Kidney (tissue), 22 donors: ENCODE data around the gene NOD1. TPM values are rescaled to one million over a fixed set of nuclear protein-coding genes. Genes with fewer than 3 reads are reported as not detected.
"Not testable (repeated sequence)": the region's sequence is repeated elsewhere in the genome, so short reads cannot be mapped to it uniquely, and the experiment has no call there.

ENCODE experiments used
- DNase-seq, 5 donors: peaks; one replicate each; pipeline ENCODE4 v3.0.0-alpha.2; 2013 to 2020
- FAIRE-seq: peaks from 2 replicates; lab custom pipeline; 2012; peaks lifted over from hg19 to GRCh38; lab: Jason Lieb, UNC
- H3K27ac ChIP-seq, 2 donors: one replicate each; pipeline ENCODE4 v1.7.0; 2013; ENCODE audit warnings: low read depth in 2 of 2, low read length in 2 of 2, inconsistent platforms in 1 of 2
- H3K27me3 ChIP-seq: one replicate; pipeline ENCODE4 v1.7.1; 2013; ENCODE audit warnings: low read length, inconsistent platforms; ENCODE audit not compliant: control insufficient read depth, insufficient read depth
- H3K36me3 ChIP-seq, 3 donors: one replicate each; pipeline versions ENCODE4 v1.7.0 to v1.7.1; 2013; ENCODE audit warnings: low read length in 3 of 3, control low read depth in 1 of 3, inconsistent platforms in 1 of 3; ENCODE audit not compliant: insufficient read depth in 3 of 3, control insufficient read depth in 2 of 3
- H3K4me1 ChIP-seq, 3 donors: one replicate each; pipeline versions ENCODE4 v1.7.0 to v1.7.1; 2013; ENCODE audit warnings: low read length in 3 of 3, inconsistent platforms in 1 of 3, low read depth in 1 of 3; ENCODE audit not compliant: control insufficient read depth in 2 of 3, insufficient read depth in 2 of 3
- H3K4me3 ChIP-seq, 3 donors: one replicate each; pipeline versions ENCODE4 v1.7.0 to v1.8.1; 2013; ENCODE audit warnings: low read length in 3 of 3, control low read depth in 1 of 3, inconsistent platforms in 1 of 3
- H3K9ac ChIP-seq, 3 donors: one replicate each; pipeline versions ENCODE4 v1.7.0 to v1.7.1; 2013; ENCODE audit warnings: low read length in 3 of 3, control low read depth in 1 of 3, inconsistent platforms in 1 of 3
- H3K9me3 ChIP-seq, 3 donors: one replicate each; pipeline versions ENCODE4 v1.7.0 to v1.7.1; 2013; ENCODE audit warnings: low read length in 3 of 3, control low read depth in 1 of 3, inconsistent platforms in 1 of 3; ENCODE audit not compliant: control insufficient read depth in 2 of 3, insufficient read depth in 1 of 3
- intact Hi-C: fragments of 100-400 bp; cut with DNase I; formaldehyde crosslinking; loops from one replicate; pipeline ENCODE4 v1.11.1; 2022
- long read RNA-seq, 10 donors: library from polyadenylated mRNA in 1 of 10; unstranded in 1 of 10; transcript quantifications; one replicate each; pipeline ENCODE4 v2.0.0 and lab custom pipeline, GENCODE V29; 2021 to 2026
- polyA plus RNA-seq: library from polyadenylated mRNA; stranded (reverse); fragments of 350-450 nt; fragmentation: Illumina TruSeq; extraction: RNeasy Lipid Tissue Mini Kit (QIAGEN cat#74804); gene quantifications from one replicate; pipeline ENCODE4 v1.2.3, GENCODE V29; 2014; ENCODE audit warnings: low read depth, low replicate concordance; ENCODE audit not compliant: insufficient read depth
- total RNA-seq: library from RNA; stranded (reverse); fragmentation: NEBNext Ultra II Directional; extraction: Animal tissue kit (Norgen Biotek cat#: 25700); gene quantifications from one replicate; pipeline ENCODE4 v1.2.1, GENCODE V29; 2021
- TF ChIP-seq, protein P1 (sequence below): IDR thresholded peaks from 3 replicates; pipeline ENCODE4 v1.5.1; 2012; ENCODE audit warnings: mild to moderate bottlenecking, moderate library complexity, borderline replicate concordance; ENCODE audit not compliant: insufficient read depth; ENCODE audit errors: extremely low read depth
- donor health status: control.
- donor health status: control.
- donor health status: control.
- donor health status: control.
- donor health status: control.
- donor health status: DM: yes; HTN: yes; CAD: no.
- donor health status: Normal renal cell carcinoma (clear cell type).

Gene NOD1
- total RNA-seq (15.6 TPM), polyA plus RNA-seq (3.8 TPM)
- long read RNA-seq, donor 1 = 0 reads
- long read RNA-seq, donor 2, partial matches to known transcripts = 0 of 1 reads
- long read RNA-seq, donor 2, other reads (novel, unspliced or antisense) = 0 of 1 reads
- long read RNA-seq, donor 3, partial matches to known transcripts = 5 of 5 reads
- long read RNA-seq, donor 3, other reads (novel, unspliced or antisense) = 0 of 5 reads
- long read RNA-seq, donor 4 = 0 reads
- long read RNA-seq, donor 5 = 0 reads
- long read RNA-seq, donor 6 = 0 reads
- long read RNA-seq, donor 7, full-length matches to known transcripts = 2 of 19 reads
- long read RNA-seq, donor 7, partial matches to known transcripts = 5 of 19 reads
- long read RNA-seq, donor 7, other reads (novel, unspliced or antisense) = 12 of 19 reads
- long read RNA-seq, donor 8 = 0 reads
- long read RNA-seq, donor 9 = 0 reads
- long read RNA-seq, donor 10, partial matches to known transcripts = 0 of 2 reads
- long read RNA-seq, donor 10, other reads (novel, unspliced or antisense) = 0 of 2 reads

DNA sequence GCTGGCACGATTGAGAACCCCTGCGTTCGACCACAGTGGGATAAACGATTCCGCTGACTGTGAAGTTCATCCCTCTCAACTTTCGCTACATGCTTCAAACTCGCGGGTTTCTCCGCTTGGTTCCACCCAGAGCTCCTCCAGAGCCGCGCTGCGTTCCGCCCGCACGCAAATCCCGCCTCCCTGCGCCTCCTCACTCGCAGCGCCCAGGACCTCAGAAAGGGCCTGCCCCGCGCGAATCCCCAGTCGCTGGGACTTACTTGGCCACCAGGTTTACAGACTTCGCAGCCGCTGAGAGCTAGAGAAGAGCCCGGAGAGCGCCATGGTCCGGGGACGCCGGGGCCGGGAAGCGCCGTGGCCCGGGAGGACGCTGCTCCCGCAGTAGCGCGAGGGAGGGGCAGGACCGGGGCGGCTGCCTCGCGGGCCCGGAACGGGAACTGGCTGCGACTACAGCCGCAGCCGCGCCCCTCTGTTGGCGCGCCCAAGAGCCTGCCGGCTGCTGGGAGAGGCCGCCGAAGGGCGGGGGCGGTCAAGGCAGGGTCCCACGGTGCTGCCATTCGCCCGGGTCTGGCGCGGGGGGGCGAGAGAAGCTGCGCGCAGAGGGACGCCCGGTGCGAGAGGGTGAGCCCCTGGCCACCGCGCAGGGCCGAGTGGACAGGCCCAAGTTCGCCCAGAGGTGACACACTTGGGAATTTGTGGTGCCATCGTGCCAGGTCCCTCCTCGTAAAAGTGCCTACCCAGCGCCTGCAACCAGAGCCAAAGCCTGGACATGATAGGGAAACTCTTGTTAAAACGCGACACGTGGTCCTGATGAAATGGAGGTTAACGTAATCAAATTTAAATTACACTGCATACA, at the start of gene NOD1:
Gene NOD1, minus strand, starts transcription at position 436 of the 853 bp plus-strand sequence. CDS start 21,863 bp downstream, outside the sequence.
- Histone ChIP-seq H3K9ac (peak within 1 kb of the TSS; percentile 68 to 93 (median 91)), H3K27me3 (no peaks in the 10 kb centered on the region), H3K4me1 (peaks cover 2 to 17% (median 9%) of the 10 kb centered on the region in 3 donors), H3K36me3 (no peaks in the 10 kb centered on the region), H3K27ac (peak within 1 kb of the TSS; percentile 93 to 94), H3K9me3 (no peaks in the 10 kb centered on the region), H3K4me3 (peak within 1 kb of the TSS; percentile 74 to 93 (median 90))
- TF ChIP-seq, protein P1, sequence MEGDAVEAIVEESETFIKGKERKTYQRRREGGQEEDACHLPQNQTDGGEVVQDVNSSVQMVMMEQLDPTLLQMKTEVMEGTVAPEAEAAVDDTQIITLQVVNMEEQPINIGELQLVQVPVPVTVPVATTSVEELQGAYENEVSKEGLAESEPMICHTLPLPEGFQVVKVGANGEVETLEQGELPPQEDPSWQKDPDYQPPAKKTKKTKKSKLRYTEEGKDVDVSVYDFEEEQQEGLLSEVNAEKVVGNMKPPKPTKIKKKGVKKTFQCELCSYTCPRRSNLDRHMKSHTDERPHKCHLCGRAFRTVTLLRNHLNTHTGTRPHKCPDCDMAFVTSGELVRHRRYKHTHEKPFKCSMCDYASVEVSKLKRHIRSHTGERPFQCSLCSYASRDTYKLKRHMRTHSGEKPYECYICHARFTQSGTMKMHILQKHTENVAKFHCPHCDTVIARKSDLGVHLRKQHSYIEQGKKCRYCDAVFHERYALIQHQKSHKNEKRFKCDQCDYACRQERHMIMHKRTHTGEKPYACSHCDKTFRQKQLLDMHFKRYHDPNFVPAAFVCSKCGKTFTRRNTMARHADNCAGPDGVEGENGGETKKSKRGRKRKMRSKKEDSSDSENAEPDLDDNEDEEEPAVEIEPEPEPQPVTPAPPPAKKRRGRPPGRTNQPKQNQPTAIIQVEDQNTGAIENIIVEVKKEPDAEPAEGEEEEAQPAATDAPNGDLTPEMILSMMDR = no peak
- intact Hi-C loops = no loop called here
- peak; percentile 71 to 93 (median 82) for DNase-seq
- no peak for FAIRE-seq

DNA sequence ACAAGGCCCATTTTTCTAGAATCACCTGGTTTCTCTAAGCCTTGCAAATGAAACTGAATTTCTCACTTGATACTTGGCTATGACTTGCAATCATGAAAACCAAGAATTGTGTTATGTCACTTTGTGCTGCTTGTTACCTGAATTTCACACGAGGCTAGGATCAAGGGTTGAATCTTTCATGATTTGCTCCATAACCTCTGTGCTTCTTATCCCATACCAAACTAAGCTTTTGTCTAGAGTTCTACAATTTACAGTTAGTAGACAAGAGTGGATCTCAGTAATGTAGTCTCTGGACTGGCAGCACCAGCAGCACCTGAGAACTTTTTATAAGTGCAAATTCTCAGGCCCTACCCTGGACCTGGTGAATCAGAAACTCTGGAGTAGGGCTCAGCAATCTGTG, 48.7 kb upstream of the NOD1 start:
- FAIRE-seq, H3K4me3 ChIP-seq, DNase-seq, H3K9me3 ChIP-seq, H3K4me1 ChIP-seq, H3K36me3 ChIP-seq, H3K9ac ChIP-seq, H3K27me3 ChIP-seq, intact Hi-C loops, H3K27ac ChIP-seq: not testable (repeated sequence)

DNA sequence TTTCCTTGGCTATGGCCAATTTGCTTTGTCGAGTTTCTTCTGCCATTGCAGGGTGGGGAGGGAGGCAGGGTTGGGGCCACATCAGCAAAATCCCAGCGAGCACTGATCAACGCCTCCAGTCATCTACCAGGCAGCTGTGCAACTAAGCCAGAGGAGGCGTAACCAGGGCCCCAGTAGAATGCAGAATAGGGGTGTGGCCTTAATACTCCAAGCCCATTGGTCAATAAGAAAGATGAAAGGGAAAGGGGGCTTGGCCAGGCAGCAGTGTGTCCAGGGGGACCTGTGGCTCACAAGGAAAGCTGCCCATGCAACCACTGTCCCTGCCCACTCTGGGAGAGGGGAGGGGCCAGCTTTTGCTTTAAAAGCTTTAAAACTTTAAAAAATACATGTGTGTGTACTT, 47.6 kb upstream of the NOD1 start:
- no peak overlapping the region for H3K9ac ChIP-seq
- DNase-seq (no peak), FAIRE-seq (no peak)
- no peaks in the 10 kb centered on the region for H3K27me3 ChIP-seq
- peaks cover 0 to 2% (median 0%) of the 10 kb centered on the region in 3 donors for H3K9me3 ChIP-seq
- no peak overlapping the region for H3K4me3 ChIP-seq
- no peaks in the 10 kb centered on the region for H3K36me3 ChIP-seq
- intact Hi-C loops = no loop called here
- TF ChIP-seq, protein P1 = no peak
- peaks cover 0 to 2% (median 0%) of the 10 kb centered on the region in 3 donors for H3K4me1 ChIP-seq
- H3K27ac ChIP-seq = no peak overlapping the region
